GM10266 (cell line): Measurements from ENCODE around the gene RAB37.

Experiments used
- DNase-seq: peaks from one replicate; pipeline ENCODE4 v3.0.0; 2012; ENCODE audit errors: extremely low spot score
- CTCF ChIP-seq: IDR thresholded peaks from 2 replicates; pipeline ENCODE4 v1.5.1; 2012; ENCODE audit warnings: mild to moderate bottlenecking, low read depth; ENCODE audit not compliant: control insufficient read depth, insufficient read depth; ENCODE audit errors: missing control alignments

RAB37 gene

GRCh38 chr17:74732042-74732867 is 4.8 kb upstream of the RAB37 start:
- no peak for TF ChIP-seq CTCF
- no peak for DNase-seq

- TF ChIP-seq CTCF: no peak
- peak; percentile 5 for DNase-seq
These were observed 3.5 kb upstream of the RAB37 start for GRCh38 chr17:74733365-74734122.

- TF ChIP-seq CTCF: no peak
- DNase-seq: peak; percentile 4
These were observed 2.8 kb upstream of the RAB37 start for GRCh38 chr17:74734256-74734655.

GRCh38 chr17:74737299-74738050 is 419 bp downstream of the RAB37 start:
- TF ChIP-seq CTCF: peak; percentile 63

GRCh38 chr17:74738051-74738996 is 1.3 kb downstream of the RAB37 start:
- TF ChIP-seq CTCF: no peak
- peak; percentile 89 for DNase-seq

More at GRCh38 chr17:74737299-74738050, 419 bp downstream of the RAB37 start:
- DNase-seq: peak; percentile 70

- peak; percentile 5 for DNase-seq
- no peak for TF ChIP-seq CTCF
These were observed 2.3 kb downstream of the RAB37 start for GRCh38 chr17:74739227-74739831.
